Transverse colon (tissue), 3 donors: Measurements from ENCODE around the gene THSD4.

Experiments used
- CTCF ChIP-seq, 5 experiments: fragments of 200-600 bp in 3 of 5; fragments of 450-650 bp in 2 of 5; sonication (generic) in 3 of 5; IDR thresholded peaks; 1 replicate in 2 of 5; 2 replicates in 3 of 5; pipeline ENCODE4 v1.5.1; 2016 to 2017; ENCODE audit warnings: antibody characterized with exemption in 5 of 5, inconsistent platforms in 3 of 5, mild to moderate bottlenecking in 2 of 5, moderate library complexity in 1 of 5
- POLR2A ChIP-seq: fragments of 450-650 bp; IDR thresholded peaks from one replicate; pipeline ENCODE4 v1.6.1; 2016; ENCODE audit warnings: antibody characterized with exemption, mild to moderate bottlenecking, moderate library complexity

- no peak for TF ChIP-seq CTCF (IDR thresholded peaks at IDR 0.05)
- no peak for TF ChIP-seq POLR2A
Observed at GRCh38 chr15:71384501-71384900, 269.2 kb downstream of the THSD4 start.
